GM06990 (cell line): Measurements from ENCODE around the gene RPS6KA5.
"Not testable (repeated sequence)": the region's sequence is repeated elsewhere in the genome, so short reads cannot be mapped to it uniquely, and the experiment has no call there.

Source experiments
- DNase-seq: peaks from one replicate; pipeline ENCODE4 v3.0.0-alpha.2; 2011; ENCODE audit not compliant: insufficient read length; ENCODE audit errors: extremely low read depth
- H3K27me3 ChIP-seq: replicated peaks from 2 replicates; pipeline ENCODE4 v1.6.0; 2011; ENCODE audit warnings: low read length; ENCODE audit not compliant: control insufficient read depth, insufficient read depth
- H3K36me3 ChIP-seq: 2 replicates; pipeline ENCODE4 v1.5.1; 2011; ENCODE audit warnings: low read length; ENCODE audit not compliant: control insufficient read depth, insufficient read depth
- H3K4me3 ChIP-seq: replicated peaks from 2 replicates; pipeline ENCODE4 v1.5.1; 2011; ENCODE audit warnings: low read depth, mild to moderate bottlenecking, control low read depth, low read length
- TF ChIP-seq, protein P1 (sequence below): IDR thresholded peaks from 2 replicates; pipeline ENCODE4 v1.5.1; 2011; ENCODE audit warnings: low read length, control low read depth, mild to moderate bottlenecking, inconsistent platforms; ENCODE audit not compliant: insufficient read depth, poor library complexity, severe bottlenecking

Gene RPS6KA5

DNA sequence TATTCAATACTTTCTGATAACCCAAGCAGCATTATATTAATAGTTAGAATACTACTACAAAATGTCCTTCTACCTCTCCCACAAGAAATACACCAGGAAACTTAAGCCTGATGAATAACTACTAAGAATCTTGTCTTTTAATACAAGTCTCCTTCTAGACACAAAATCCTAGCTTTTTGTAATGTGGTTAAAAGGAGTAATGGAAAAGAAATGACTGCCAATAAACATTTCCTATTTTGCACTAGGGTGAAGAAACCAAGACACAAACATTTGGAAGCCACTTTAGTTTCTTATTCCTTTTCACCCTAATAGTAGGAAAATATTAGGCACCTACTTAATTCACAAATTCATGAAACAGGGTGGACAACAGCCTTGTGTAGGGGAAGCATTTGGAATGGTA, 192.9 kb downstream of the RPS6KA5 start:
- Histone ChIP-seq H3K27me3 (no peaks in the 10 kb centered on the region), H3K36me3 (no peaks in the 10 kb centered on the region), H3K4me3 (no peak overlapping the region)
- no peak for DNase-seq
- TF ChIP-seq, protein P1, sequence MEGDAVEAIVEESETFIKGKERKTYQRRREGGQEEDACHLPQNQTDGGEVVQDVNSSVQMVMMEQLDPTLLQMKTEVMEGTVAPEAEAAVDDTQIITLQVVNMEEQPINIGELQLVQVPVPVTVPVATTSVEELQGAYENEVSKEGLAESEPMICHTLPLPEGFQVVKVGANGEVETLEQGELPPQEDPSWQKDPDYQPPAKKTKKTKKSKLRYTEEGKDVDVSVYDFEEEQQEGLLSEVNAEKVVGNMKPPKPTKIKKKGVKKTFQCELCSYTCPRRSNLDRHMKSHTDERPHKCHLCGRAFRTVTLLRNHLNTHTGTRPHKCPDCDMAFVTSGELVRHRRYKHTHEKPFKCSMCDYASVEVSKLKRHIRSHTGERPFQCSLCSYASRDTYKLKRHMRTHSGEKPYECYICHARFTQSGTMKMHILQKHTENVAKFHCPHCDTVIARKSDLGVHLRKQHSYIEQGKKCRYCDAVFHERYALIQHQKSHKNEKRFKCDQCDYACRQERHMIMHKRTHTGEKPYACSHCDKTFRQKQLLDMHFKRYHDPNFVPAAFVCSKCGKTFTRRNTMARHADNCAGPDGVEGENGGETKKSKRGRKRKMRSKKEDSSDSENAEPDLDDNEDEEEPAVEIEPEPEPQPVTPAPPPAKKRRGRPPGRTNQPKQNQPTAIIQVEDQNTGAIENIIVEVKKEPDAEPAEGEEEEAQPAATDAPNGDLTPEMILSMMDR, result no peak

DNA sequence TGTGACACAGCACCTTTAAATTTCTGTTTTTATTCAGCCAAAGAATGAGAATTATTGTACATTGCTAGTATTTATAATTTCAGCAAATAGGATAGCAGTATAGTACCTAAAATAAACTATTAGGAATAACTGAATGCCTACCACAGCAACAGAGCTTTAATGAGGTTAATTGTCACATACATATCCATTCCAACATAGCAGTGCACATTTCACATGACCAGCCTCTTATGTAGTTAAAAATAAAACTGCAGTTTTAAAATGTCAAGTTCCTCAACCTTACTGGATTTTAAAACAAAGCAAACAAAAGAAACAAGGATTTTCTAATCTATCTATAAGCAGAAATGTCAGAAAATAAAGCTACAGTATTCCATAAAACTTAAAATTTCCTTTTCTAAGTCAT, 193.6 kb downstream of the RPS6KA5 start:
- Histone ChIP-seq H3K36me3 (no peaks in the 10 kb centered on the region), H3K4me3 (no peak overlapping the region), H3K27me3 (no peaks in the 10 kb centered on the region)
- TF ChIP-seq, protein P1, result no peak
- no peak for DNase-seq

DNA sequence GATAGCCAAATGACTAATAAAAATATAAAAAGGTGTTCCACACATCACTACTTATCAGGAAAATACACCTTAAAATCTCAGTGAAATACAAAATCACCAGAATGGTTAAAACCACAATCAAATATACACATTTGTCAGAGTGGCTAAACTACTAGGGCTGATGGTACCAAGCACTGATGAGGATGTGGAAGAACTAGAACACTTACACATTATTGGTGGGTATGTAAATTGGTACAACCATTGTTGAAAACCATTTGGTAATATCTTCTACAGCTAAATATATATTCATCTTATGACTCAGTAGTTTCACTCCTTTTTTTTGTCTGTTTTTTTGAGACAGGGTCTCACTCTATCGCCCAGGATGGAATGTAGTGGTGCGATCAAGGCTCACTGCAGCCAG, 195.7 kb downstream of the RPS6KA5 start:
- Histone ChIP-seq H3K36me3 (no peaks in the 10 kb centered on the region), H3K4me3 (no peak overlapping the region), H3K27me3 (no peaks in the 10 kb centered on the region)
- TF ChIP-seq, protein P1, result no peak
- DNase-seq, result peak; percentile 24

DNA sequence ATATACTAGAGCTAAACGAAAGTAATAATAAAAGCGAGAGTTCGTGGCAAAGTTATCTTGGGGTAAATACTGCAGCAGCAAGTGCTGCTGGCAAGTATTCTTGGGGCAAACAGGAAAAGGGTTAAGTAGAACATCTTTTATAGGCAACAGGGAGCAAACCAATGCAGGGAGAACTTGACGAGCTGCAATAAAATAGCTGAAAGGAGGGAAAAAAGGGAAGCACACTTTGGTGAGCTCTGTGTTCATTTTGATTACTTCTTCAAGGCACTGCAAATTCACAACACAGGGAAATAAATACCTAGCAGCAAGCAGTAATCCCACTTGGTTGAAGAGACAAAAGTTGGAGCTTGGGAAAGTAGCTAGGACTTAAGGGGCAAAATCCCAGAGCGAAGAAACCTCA, 201.9 kb downstream of the RPS6KA5 start:
- no peaks in the 10 kb centered on the region for H3K27me3 ChIP-seq
- no peak for DNase-seq
- H3K4me3 ChIP-seq, result no peak overlapping the region
- TF ChIP-seq, protein P1, result no peak
- H3K36me3 ChIP-seq, result no peaks in the 10 kb centered on the region

DNA sequence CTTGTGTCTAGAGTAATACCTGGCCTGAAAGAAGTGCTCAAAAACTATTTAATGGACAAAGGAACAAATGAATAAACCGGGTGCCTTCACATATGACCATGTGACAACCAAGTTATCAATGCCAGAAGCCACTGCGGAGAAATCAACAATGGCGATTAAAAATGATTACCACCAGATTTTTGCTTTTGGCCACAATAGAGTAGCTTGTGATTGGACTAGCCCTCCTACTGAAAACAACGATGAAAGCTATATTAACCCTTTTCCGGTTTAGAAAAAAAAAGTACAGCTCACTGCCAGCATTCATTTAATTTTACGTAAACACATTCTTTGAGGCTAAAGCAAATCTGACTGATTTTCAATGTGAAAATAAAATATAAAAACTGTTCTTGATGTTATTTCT, 202.6 kb downstream of the RPS6KA5 start:
- H3K4me3 ChIP-seq, result no peak overlapping the region
- TF ChIP-seq, protein P1, result no peak
- no peaks in the 10 kb centered on the region for H3K27me3 ChIP-seq
- no peaks in the 10 kb centered on the region for H3K36me3 ChIP-seq
- DNase-seq, result no peak

DNA sequence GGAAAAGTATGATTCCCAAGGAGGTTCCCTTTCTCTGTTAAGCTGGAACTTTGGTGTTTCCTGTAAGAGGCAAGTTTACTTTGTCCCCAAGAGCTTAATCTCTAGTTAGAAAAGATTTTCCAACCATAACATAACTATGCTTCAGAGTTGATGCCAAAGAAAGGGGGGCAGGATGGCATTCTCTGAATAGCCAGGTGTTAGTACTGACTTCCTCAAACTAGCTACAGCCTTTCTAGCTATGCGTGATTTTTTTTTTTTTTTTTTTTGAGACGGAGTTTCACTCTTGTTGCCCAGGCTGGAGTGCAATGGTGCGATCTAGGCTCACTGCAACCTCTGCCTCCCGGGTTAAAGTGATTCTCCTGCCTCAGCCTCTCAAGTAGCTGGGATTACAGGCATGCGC, 204.3 kb downstream of the RPS6KA5 start:
- not testable (repeated sequence) for DNase-seq, H3K36me3 ChIP-seq, H3K27me3 ChIP-seq, H3K4me3 ChIP-seq
